HepG2 (cell line): ENCODE data around the gene DHX16. TPM values are rescaled to one million over a fixed set of nuclear protein-coding genes. Genes with fewer than 3 reads are reported as not detected.

Experiments used
- ATF2 ChIP-seq: sonication (generic); formaldehyde crosslinking; IDR thresholded peaks from 2 replicates; pipeline ENCODE4 v1.4.0; 2020; ENCODE audit warnings: missing genetic modification reagents
- ATF4 ChIP-seq, 2 experiments: fragments of 450-650 bp in 1 of 2; sonication (generic) in 1 of 2; formaldehyde crosslinking; IDR thresholded peaks; 2 replicates each; pipeline versions ENCODE4 v1.5.0 to v1.8.0; 2020 to 2022; ENCODE audit warnings: mild to moderate bottlenecking in 1 of 2, missing genetic modification reagents in 1 of 2
- ATM ChIP-seq: fragments of 450-650 bp; IDR thresholded peaks from 2 replicates; pipeline ENCODE4 v1.7.1; 2017; ENCODE audit warnings: mild to moderate bottlenecking, borderline replicate concordance
- HNRNPL ChIP-seq: fragments of 200-400 bp; formaldehyde crosslinking; IDR thresholded peaks from 2 replicates; pipeline ENCODE4 v1.6.1; 2017; ENCODE audit warnings: mild to moderate bottlenecking, low read depth, low read length
- HOXA5 ChIP-seq: sonication (generic); formaldehyde crosslinking; IDR thresholded peaks from 2 replicates; pipeline ENCODE4 v1.4.0; 2020; ENCODE audit warnings: missing genetic modification reagents
- JDP2 ChIP-seq: sonication (generic); formaldehyde crosslinking; IDR thresholded peaks from 2 replicates; pipeline ENCODE4 v1.8.1; 2022; ENCODE audit warnings: missing genetic modification reagents, borderline replicate concordance
- LBX2 ChIP-seq: sonication (generic); formaldehyde crosslinking; IDR thresholded peaks from 2 replicates; pipeline ENCODE4 v1.5.0; 2020; ENCODE audit warnings: missing genetic modification reagents, mild to moderate bottlenecking, borderline replicate concordance
- NFE2L1 ChIP-seq: sonication (generic); formaldehyde crosslinking; IDR thresholded peaks from 2 replicates; pipeline ENCODE4 v1.4.0; 2020; ENCODE audit warnings: missing genetic modification reagents, mild to moderate bottlenecking, borderline replicate concordance
- POLR2G ChIP-seq: fragments of 200-400 bp; formaldehyde crosslinking; IDR thresholded peaks from 2 replicates; pipeline ENCODE4 v1.6.1; 2018; ENCODE audit warnings: mild to moderate bottlenecking, low read depth, low read length, moderate library complexity
- TFAP4 ChIP-seq: sonication (generic); IDR thresholded peaks from 2 replicates; pipeline ENCODE4 v1.6.1; 2016; ENCODE audit warnings: low read depth, borderline replicate concordance
- TGIF2 ChIP-seq: IDR thresholded peaks from 2 replicates; pipeline ENCODE4 v1.6.1; 2016; ENCODE audit warnings: control low read depth, missing compliant biosample characterization
- ZKSCAN5 ChIP-seq: sonication (generic); formaldehyde crosslinking; IDR thresholded peaks from 2 replicates; pipeline ENCODE4 v1.5.1; 2020; ENCODE audit warnings: mild to moderate bottlenecking, missing genetic modification reagents
- ZNF263 ChIP-seq: sonication (generic); formaldehyde crosslinking; IDR thresholded peaks from 2 replicates; pipeline ENCODE4 v1.4.0; 2020; ENCODE audit warnings: missing genetic modification reagents
- ZNF580 ChIP-seq: IDR thresholded peaks from 2 replicates; pipeline ENCODE4 v1.6.1; 2016; ENCODE audit warnings: low read depth, borderline replicate concordance
- ZNF607 ChIP-seq: sonication (generic); formaldehyde crosslinking; IDR thresholded peaks from 2 replicates; pipeline ENCODE4 v1.5.1; 2020; ENCODE audit warnings: missing genetic modification reagents, mild to moderate bottlenecking, borderline replicate concordance
- ZNF660 ChIP-seq: sonication (generic); formaldehyde crosslinking; IDR thresholded peaks from 2 replicates; pipeline ENCODE4 v1.5.1; 2020; ENCODE audit warnings: mild to moderate bottlenecking, low read depth, missing genetic modification reagents, borderline replicate concordance
- ZNF850 ChIP-seq: sonication (generic); formaldehyde crosslinking; conservative IDR thresholded peaks from 2 replicates; pipeline ENCODE4 v1.9.0; 2021; ENCODE audit warnings: mild to moderate bottlenecking, missing genetic modification reagents
- ZUFSP ChIP-seq: sonication (generic); formaldehyde crosslinking; IDR thresholded peaks from 2 replicates; pipeline ENCODE4 v1.9.0; 2021; ENCODE audit warnings: missing genetic modification reagents, mild to moderate bottlenecking, borderline replicate concordance
- ZXDC ChIP-seq: sonication (generic); formaldehyde crosslinking; IDR thresholded peaks from 2 replicates; pipeline ENCODE4 v1.5.0; 2020; ENCODE audit warnings: mild to moderate bottlenecking, missing genetic modification reagents
- polyA plus RNA-seq, 8 experiments: library from polyadenylated mRNA; depleted of rRNA in 3 of 8; stranded (reverse) in 7 of 8; unstranded in 1 of 8; fragments of >200 nt; fragmentation: Illumina TruSeq in 4 of 8; extraction: Trizol in 4 of 8; gene quantifications; 2 replicates each; pipeline versions ENCODE4 v1.2.1 to v1.2.3, GENCODE V29; 2011 to 2016; ENCODE audit warnings: low read depth in 4 of 8, missing spikeins in 1 of 8, mixed read lengths in 1 of 8; ENCODE audit not compliant: insufficient read depth in 1 of 8
- total RNA-seq, 5 experiments: library from RNA; depleted of rRNA; stranded (reverse); fragments of >200 nt; fragmentation: Illumina TruSeq; extraction: Trizol; gene quantifications; 2 replicates each; pipeline ENCODE4 v1.2.3, GENCODE V29; 2016; ENCODE audit warnings: low read depth in 1 of 5

Gene DHX16
- total and polyA plus RNA-seq, 2 of the 13 experiments (the other 11 are each of a cell fraction or from before 2014, with no cell fraction given): 57.0 to 58.5 TPM

- TF ChIP-seq ZNF580 (peak; percentile 76; the same call in 1 of the 2 replicates), NFE2L1 (CRISPR knock-in tag) (no peak), TFAP4 (peak; percentile 98), HNRNPL (no peak), LBX2 (no peak; the same call in 1 of the 2 replicates), ZNF263 (CRISPR knock-in tag) (peak; percentile 7; the same call in 1 of the 2 replicates), TGIF2 (peak; percentile 98), HOXA5 (CRISPR knock-in tag) (no peak), JDP2 (no peak), ZNF660 (CRISPR knock-in tag) (no peak), ATF2 (CRISPR knock-in tag) (peak; percentile 89), POLR2G (no peak), ZNF607 (peak; percentile 94; the same call in 1 of the 2 replicates), ATF4 (CRISPR knock-in tag; IDR thresholded peaks at IDR 0.05) (peak in 1 of 2 experiments; percentile 69; a peak in 2 of 4 replicates), ATM (no peak), ZNF850 (CRISPR knock-in tag) (no peak), ZKSCAN5 (CRISPR knock-in tag) (no peak), ZUFSP (CRISPR knock-in tag) (no peak), ZXDC (0 out of 2 replicates have a peak, but pooled peaks have one; percentile 20)
Measured at GRCh38 chr6:30654798-30655742, 17.7 kb downstream of the DHX16 start (continued).
